ENCODE data around the gene C6orf52.
"Not testable (repeated sequence)": the region's sequence is repeated elsewhere in the genome, so short reads cannot be mapped to it uniquely, and the experiment has no call there.

Gene C6orf52

GRCh38 chr6:10685092-10685915, 9.1 kb downstream of the C6orf52 start:
- FAIRE-seq (no peak), DNase-seq (ENCODE audit: insufficient read length, low spot score) (no peak)
- TF ChIP-seq POLR2A (IDR thresholded peaks at IDR 0.05; ENCODE audit: low read depth, low read length) = no peak

GRCh38 chr6:10684618-10685017, 9.8 kb downstream of the C6orf52 start:
- no peak for TF ChIP-seq POLR2A (IDR thresholded peaks at IDR 0.05; ENCODE audit: low read depth, low read length)
- DNase-seq (ENCODE audit: insufficient read length, low spot score) (no peak), FAIRE-seq (no peak)

- no peak for DNase-seq (ENCODE audit: insufficient read length, low spot score)
- FAIRE-seq = no peak
- no peak for TF ChIP-seq POLR2A (IDR thresholded peaks at IDR 0.05; ENCODE audit: low read depth, low read length)
These were observed 11.9 kb downstream of the C6orf52 start for GRCh38 chr6:10682355-10682988.

GRCh38 chr6:10681795-10682194, 12.6 kb downstream of the C6orf52 start:
- DNase-seq (ENCODE audit: insufficient read length, low spot score) (no peak), FAIRE-seq (no peak)
- TF ChIP-seq POLR2A (IDR thresholded peaks at IDR 0.05; ENCODE audit: low read depth, low read length) = no peak

GRCh38 chr6:10678456-10678855, 16.0 kb downstream of the C6orf52 start:
- DNase-seq (ENCODE audit: insufficient read length, low spot score) = no peak
- no peak for FAIRE-seq
- TF ChIP-seq POLR2A (IDR thresholded peaks at IDR 0.05; ENCODE audit: low read depth, low read length) = no peak

GRCh38 chr6:10676403-10676802, 18.0 kb downstream of the C6orf52 start:
- DNase-seq (ENCODE audit: insufficient read length, low spot score) (no peak), FAIRE-seq (no peak)
- no peak for TF ChIP-seq POLR2A (IDR thresholded peaks at IDR 0.05; ENCODE audit: low read depth, low read length)

GRCh38 chr6:10668126-10668917, 26.1 kb downstream of the C6orf52 start:
- no peak for FAIRE-seq
- TF ChIP-seq POLR2A (IDR thresholded peaks at IDR 0.05; ENCODE audit: low read depth, low read length) = no peak
- no peak for DNase-seq (ENCODE audit: insufficient read length, low spot score)

GRCh38 chr6:10665595-10665994, 28.8 kb downstream of the C6orf52 start:
- DNase-seq (ENCODE audit: insufficient read length, low spot score); FAIRE-seq: not testable (repeated sequence)

- TF ChIP-seq POLR2A (IDR thresholded peaks at IDR 0.05; ENCODE audit: low read depth, low read length) = no peak
- DNase-seq (ENCODE audit: insufficient read length, low spot score) (no peak), FAIRE-seq (no peak)
These were observed 31.7 kb downstream of the C6orf52 start for GRCh38 chr6:10662742-10663141.

- TF ChIP-seq POLR2A (IDR thresholded peaks at IDR 0.05; ENCODE audit: low read depth, low read length) = no peak
- FAIRE-seq = no peak
- no peak for DNase-seq (ENCODE audit: insufficient read length, low spot score)
These were observed 32.2 kb downstream of the C6orf52 start for GRCh38 chr6:10662207-10662606.

GRCh38 chr6:10660431-10661191, 33.8 kb downstream of the C6orf52 start:
- FAIRE-seq; DNase-seq (ENCODE audit: insufficient read length, low spot score): not testable (repeated sequence)

GRCh38 chr6:10659699-10660348, 34.6 kb downstream of the C6orf52 start:
- no peak for TF ChIP-seq POLR2A (IDR thresholded peaks at IDR 0.05; ENCODE audit: low read depth, low read length)
- DNase-seq (ENCODE audit: insufficient read length, low spot score) (no peak), FAIRE-seq (no peak)

All from H54 (cell line).